ENCODE measurements around the gene WDR12.

The WDR12 gene

GRCh38 chr2:202941771-202942170 is 30.3 kb upstream of the WDR12 start:
- TF ChIP-seq, protein P1, sequence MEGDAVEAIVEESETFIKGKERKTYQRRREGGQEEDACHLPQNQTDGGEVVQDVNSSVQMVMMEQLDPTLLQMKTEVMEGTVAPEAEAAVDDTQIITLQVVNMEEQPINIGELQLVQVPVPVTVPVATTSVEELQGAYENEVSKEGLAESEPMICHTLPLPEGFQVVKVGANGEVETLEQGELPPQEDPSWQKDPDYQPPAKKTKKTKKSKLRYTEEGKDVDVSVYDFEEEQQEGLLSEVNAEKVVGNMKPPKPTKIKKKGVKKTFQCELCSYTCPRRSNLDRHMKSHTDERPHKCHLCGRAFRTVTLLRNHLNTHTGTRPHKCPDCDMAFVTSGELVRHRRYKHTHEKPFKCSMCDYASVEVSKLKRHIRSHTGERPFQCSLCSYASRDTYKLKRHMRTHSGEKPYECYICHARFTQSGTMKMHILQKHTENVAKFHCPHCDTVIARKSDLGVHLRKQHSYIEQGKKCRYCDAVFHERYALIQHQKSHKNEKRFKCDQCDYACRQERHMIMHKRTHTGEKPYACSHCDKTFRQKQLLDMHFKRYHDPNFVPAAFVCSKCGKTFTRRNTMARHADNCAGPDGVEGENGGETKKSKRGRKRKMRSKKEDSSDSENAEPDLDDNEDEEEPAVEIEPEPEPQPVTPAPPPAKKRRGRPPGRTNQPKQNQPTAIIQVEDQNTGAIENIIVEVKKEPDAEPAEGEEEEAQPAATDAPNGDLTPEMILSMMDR (IDR thresholded peaks at IDR 0.05; ENCODE audit: insufficient read depth, low read depth, low read length, missing control alignments) = no peak
- no peak overlapping the region for H3K4me3 ChIP-seq (ENCODE audit: low read length)
- peak; percentile 46 for DNase-seq (ENCODE audit: low read depth)

DNA sequence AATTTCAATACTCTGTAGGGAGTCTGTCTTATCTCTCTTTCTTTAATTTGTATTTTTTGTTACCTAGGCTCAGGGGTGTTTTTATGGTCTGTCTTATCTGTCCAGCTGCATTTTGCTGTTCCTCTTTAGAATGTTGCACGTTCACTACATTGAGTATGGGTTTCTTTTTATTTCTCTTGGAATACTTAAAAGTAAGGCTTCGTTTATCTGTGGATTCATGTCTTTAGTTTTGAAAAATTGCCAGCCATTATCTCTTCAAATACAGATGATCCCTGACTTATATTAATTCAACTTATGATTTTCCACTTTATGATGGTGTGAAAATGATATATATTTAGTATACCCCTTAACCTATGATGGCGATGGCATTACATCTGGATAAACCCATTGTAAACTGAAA is 27.5 kb upstream of the WDR12 start:
- DNase-seq (ENCODE audit: low read depth) = no peak
- TF ChIP-seq, protein P1 (IDR thresholded peaks at IDR 0.05; ENCODE audit: insufficient read depth, low read depth, low read length, missing control alignments) = no peak
- H3K4me3 ChIP-seq (ENCODE audit: low read length) = no peak overlapping the region

GRCh38 chr2:202934456-202934855 is 23.0 kb upstream of the WDR12 start:
- no peak overlapping the region for H3K4me3 ChIP-seq (ENCODE audit: low read length)
- DNase-seq (ENCODE audit: low read depth) = no peak
- TF ChIP-seq, protein P1 (IDR thresholded peaks at IDR 0.05; ENCODE audit: insufficient read depth, low read depth, low read length, missing control alignments) = no peak

- DNase-seq (ENCODE audit: low read depth) = no peak
- TF ChIP-seq, protein P1 (IDR thresholded peaks at IDR 0.05; ENCODE audit: insufficient read depth, low read depth, low read length, missing control alignments) = no peak
- no peak overlapping the region for H3K4me3 ChIP-seq (ENCODE audit: low read length)
These were observed 22.5 kb upstream of the WDR12 start for GRCh38 chr2:202933958-202934357.

GRCh38 chr2:202933139-202933510 is 21.7 kb upstream of the WDR12 start:
- no peak overlapping the region for H3K4me3 ChIP-seq (ENCODE audit: low read length)
- TF ChIP-seq, protein P1 (IDR thresholded peaks at IDR 0.05; ENCODE audit: insufficient read depth, low read depth, low read length, missing control alignments) = no peak
- DNase-seq (ENCODE audit: low read depth) = no peak

GRCh38 chr2:202932425-202933138 is 21.1 kb upstream of the WDR12 start:
- TF ChIP-seq, protein P1 (IDR thresholded peaks at IDR 0.05; ENCODE audit: insufficient read depth, low read depth, low read length, missing control alignments) = no peak
- DNase-seq (ENCODE audit: low read depth) = peak; percentile 90
- no peak overlapping the region for H3K4me3 ChIP-seq (ENCODE audit: low read length)

GRCh38 chr2:202918860-202919259 is 7.4 kb upstream of the WDR12 start:
- H3K4me3 ChIP-seq (ENCODE audit: low read length) = no peak overlapping the region
- peak; percentile 13 for DNase-seq (ENCODE audit: low read depth)
- TF ChIP-seq, protein P1 (IDR thresholded peaks at IDR 0.05; ENCODE audit: insufficient read depth, low read depth, low read length, missing control alignments) = no peak

DNA sequence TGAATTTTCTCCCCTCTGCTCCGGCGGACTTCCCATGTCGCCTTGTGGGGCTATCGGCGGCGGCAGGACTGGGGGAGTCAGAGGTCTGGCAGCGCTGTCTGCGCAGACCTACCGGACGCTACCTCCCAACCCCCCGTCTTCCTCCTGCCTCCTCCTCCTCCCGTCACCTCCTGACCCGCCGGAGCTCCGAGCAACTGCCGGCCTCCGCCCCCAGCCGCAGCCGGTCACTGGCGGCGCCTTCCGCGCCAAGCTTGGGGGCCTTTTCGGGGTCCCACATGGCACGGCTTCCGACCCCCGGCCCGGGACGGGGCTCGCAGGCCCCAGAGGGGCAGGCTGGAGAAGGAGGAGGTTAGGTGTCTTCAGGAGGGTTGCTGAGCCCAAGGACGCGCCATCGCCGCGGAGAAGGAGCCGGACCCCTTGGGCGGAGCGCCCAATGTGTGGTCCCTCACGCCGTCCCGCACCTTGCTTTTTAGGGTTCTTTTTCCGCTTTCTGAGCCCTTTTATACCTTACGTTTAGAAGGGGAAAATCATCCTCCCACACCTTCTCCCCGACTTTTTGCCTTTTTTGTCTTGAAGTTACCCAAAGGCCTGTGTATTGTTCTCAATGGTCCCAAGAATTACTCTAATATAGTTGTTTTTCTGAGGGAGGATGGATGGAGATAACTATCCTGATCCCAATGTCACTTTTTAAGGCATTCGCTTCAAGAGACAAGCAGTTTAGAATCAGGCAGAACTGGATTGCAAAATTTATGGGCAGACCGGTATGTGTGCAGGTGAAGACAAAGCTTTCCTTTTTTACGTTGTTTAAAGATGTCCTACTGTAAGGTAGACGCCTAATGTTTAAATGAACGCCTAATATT is 1.1 kb upstream of the WDR12 start:
- H3K4me3 ChIP-seq (ENCODE audit: low read length) = peak overlapping the region; percentile 99
- DNase-seq (ENCODE audit: low read depth) = peak; percentile 15

All from epithelial cell of esophagus (primary cell).